Keratinocyte (primary cell): ENCODE data around the gene HK2. TPM values are rescaled to one million over a fixed set of nuclear protein-coding genes. Genes with fewer than 3 reads are reported as not detected.
"Not testable (repeated sequence)": the region's sequence is repeated elsewhere in the genome, so short reads cannot be mapped to it uniquely, and the experiment has no call there.

Experiments
- DNase-seq: peaks from one replicate; pipeline ENCODE4 v3.0.0-alpha.2; 2011; ENCODE audit warnings: low read depth, missing footprints, low spot score
- FAIRE-seq: peaks from 2 replicates; lab custom pipeline; 2011; peaks lifted over from hg19 to GRCh38; lab: Jason Lieb, UNC
- H2AFZ ChIP-seq: 2 replicates; pipeline ENCODE4 v1.6.0; 2012; ENCODE audit warnings: low read length, control low read depth, inconsistent platforms; ENCODE audit not compliant: control insufficient read depth
- H3K27ac ChIP-seq: 2 replicates; pipeline ENCODE4 v1.5.1; 2011; ENCODE audit warnings: low read length; ENCODE audit not compliant: control insufficient read depth, insufficient read depth
- H3K27me3 ChIP-seq: 3 replicates; pipeline ENCODE4 v1.6.0; 2011; ENCODE audit warnings: low read length; ENCODE audit not compliant: control insufficient read depth, insufficient read depth; ENCODE audit errors: extremely low read depth
- H3K36me3 ChIP-seq, 2 experiments: 2 replicates in 1 of 2; 3 replicates in 1 of 2; pipeline ENCODE4 v1.5.1; 2011; ENCODE audit warnings: low read length in 2 of 2, mild to moderate bottlenecking in 1 of 2; ENCODE audit not compliant: control insufficient read depth in 2 of 2, insufficient read depth in 2 of 2; ENCODE audit errors: extremely low read depth in 1 of 2
- H3K4me1 ChIP-seq: 3 replicates; pipeline ENCODE4 v1.5.1; 2011; ENCODE audit warnings: low read length; ENCODE audit not compliant: control insufficient read depth, insufficient read depth; ENCODE audit errors: extremely low read depth
- H3K4me2 ChIP-seq: 3 replicates; pipeline ENCODE4 v1.6.0; 2011; ENCODE audit warnings: low read depth, low read length; ENCODE audit not compliant: control insufficient read depth, insufficient read depth; ENCODE audit errors: extremely low read depth
- H3K4me3 ChIP-seq, 3 experiments: fragments of 200-600 bp in 1 of 3; sonication (generic) in 1 of 3; 2 replicates in 2 of 3; 3 replicates in 1 of 3; pipeline ENCODE4 v1.5.1; 2011 to 2016; ENCODE audit warnings: low read length in 3 of 3, mild to moderate bottlenecking in 3 of 3, control low read depth in 2 of 3, inconsistent platforms in 1 of 3, low read depth in 1 of 3, mixed read lengths in 1 of 3, mixed run types in 1 of 3, moderate library complexity in 1 of 3; ENCODE audit not compliant: control insufficient read depth in 2 of 3, insufficient read depth in 2 of 3; ENCODE audit errors: extremely low read depth in 1 of 3
- H3K79me2 ChIP-seq: 2 replicates; pipeline ENCODE4 v1.6.0; 2012; ENCODE audit warnings: low read length; ENCODE audit not compliant: control insufficient read depth, insufficient read depth
- H3K9ac ChIP-seq: 3 replicates; pipeline ENCODE4 v1.6.0; 2011; ENCODE audit warnings: low read length; ENCODE audit not compliant: control insufficient read depth, insufficient read depth; ENCODE audit errors: extremely low read depth
- H3K9me1 ChIP-seq: 3 replicates; pipeline ENCODE4 v1.6.0; 2011; ENCODE audit warnings: low read length; ENCODE audit not compliant: control insufficient read depth, insufficient read depth; ENCODE audit errors: extremely low read depth
- H3K9me3 ChIP-seq: 2 replicates; pipeline ENCODE4 v1.5.1; 2012; ENCODE audit warnings: low read depth, low read length; ENCODE audit not compliant: control insufficient read depth
- H4K20me1 ChIP-seq: 3 replicates; pipeline ENCODE4 v1.6.0; 2011; ENCODE audit warnings: low read length; ENCODE audit not compliant: control insufficient read depth, insufficient read depth; ENCODE audit errors: extremely low read depth
- CTCF ChIP-seq, 3 experiments: IDR thresholded peaks in 1 of 3; conservative IDR thresholded peaks in 1 of 3; optimal IDR thresholded peaks in 1 of 3; 2 replicates in 2 of 3; 3 replicates in 1 of 3; pipeline versions ENCODE3 to v1.5.1; 2011; ENCODE audit warnings: low read length in 3 of 3, mild to moderate bottlenecking in 3 of 3, moderate library complexity in 2 of 3, control low read depth in 1 of 3, inconsistent platforms in 1 of 3; ENCODE audit not compliant: insufficient read depth in 2 of 3; ENCODE audit errors: extremely low read depth in 1 of 3
- EZH2 ChIP-seq: IDR thresholded peaks from one replicate; pipeline ENCODE4 v1.6.1; 2012; ENCODE audit warnings: inconsistent platforms, mild to moderate bottlenecking, low read length, moderate library complexity
- dilution Hi-C: fragments of 300-500 bp; cut with MboI; formaldehyde crosslinking; loops from one replicate; pipeline ENCODE4 v1.7.0; 2020; ENCODE audit warnings: low sequenced_read_pairs; ENCODE audit not compliant: extremely low pct_ligation_motif_present
- polyA plus RNA-seq, 5 experiments: library from polyadenylated mRNA; depleted of rRNA in 3 of 5; stranded (reverse) in 3 of 5; stranded (forward) in 1 of 5; unstranded in 1 of 5; fragments of >200 nt; gene quantifications; 1 replicate in 1 of 5; 2 replicates in 3 of 5; 3 replicates in 1 of 5; pipeline versions ENCODE4 v1.2.1 to v1.2.3, GENCODE V29; 2011 to 2012; ENCODE audit warnings: missing spikeins in 2 of 5, low read depth in 1 of 5, low replicate concordance in 1 of 5

HK2 gene
- polyA plus RNA-seq, 1 donor (not counting 4 experiments of a cell fraction or from before 2014, with no cell fraction given), result 27.1 TPM

GRCh38 chr2:74854401-74854800 lies 20.5 kb downstream of the HK2 start:
- no peak overlapping the region for H3K9ac ChIP-seq
- no peak overlapping the region for H3K4me2 ChIP-seq
- no peaks in the 10 kb centered on the region for H3K9me3 ChIP-seq
- H3K4me1 ChIP-seq, result peaks cover 20% of the 10 kb centered on the region
- no peak overlapping the region for H3K27ac ChIP-seq
- no peak overlapping the region for H3K4me3 ChIP-seq
- H4K20me1 ChIP-seq, result peaks cover 5% of the 10 kb centered on the region
- FAIRE-seq (no peak), DNase-seq (no peak)
- H3K79me2 ChIP-seq, result peaks cover 55% of the 10 kb centered on the region
- H2AFZ ChIP-seq, result no peak overlapping the region
- no peak for TF ChIP-seq CTCF (optimal IDR thresholded peaks at IDR 0.05 in 1 of 3, IDR thresholded peaks at IDR 0.05 in 1 of 3, conservative IDR thresholded peaks at IDR 0.05 in 1 of 3; ENCODE audit: extremely low read depth in 1 of 3, insufficient read depth in 2 of 3, low read length in 3 of 3)
- TF ChIP-seq EZH2, result no peak
- dilution Hi-C loops, result loop anchor here (25.0 kb wide), 1 partner anchor 117 kb away; no protein-coding TSS in a partner anchor
- no peaks in the 10 kb centered on the region for H3K27me3 ChIP-seq
- H3K36me3 ChIP-seq, result peaks cover 12 to 37% of the 10 kb centered on the region in 2 experiments
- H3K9me1 ChIP-seq, result peaks cover 6% of the 10 kb centered on the region

- not testable (repeated sequence) for H4K20me1 ChIP-seq, FAIRE-seq
- dilution Hi-C loops, result loop anchor here (25.0 kb wide), 1 partner anchor 118 kb away; no protein-coding TSS in a partner anchor
Measured at GRCh38 chr2:74855114-74855707, 21.3 kb downstream of the HK2 start.

More at GRCh38 chr2:74855114-74855707, 21.3 kb downstream of the HK2 start:
- H3K9me1 ChIP-seq, H3K4me3 ChIP-seq, DNase-seq, H3K9ac ChIP-seq, H3K4me2 ChIP-seq, H2AFZ ChIP-seq, H3K27me3 ChIP-seq, H3K9me3 ChIP-seq, H3K27ac ChIP-seq: not testable (repeated sequence)
- Histone ChIP-seq H3K4me1 (peaks cover 12% of the 10 kb centered on the region), H3K36me3 (peaks cover 12 to 37% of the 10 kb centered on the region in 2 experiments), H3K79me2 (peaks cover 48% of the 10 kb centered on the region)
